HTR-8/SVneo (cell line): Measurements from ENCODE around the gene CUL4B.
"Not testable (repeated sequence)": the region's sequence is repeated elsewhere in the genome, so short reads cannot be mapped to it uniquely, and the experiment has no call there.

Source experiments
- DNase-seq: peaks from one replicate; pipeline ENCODE4 v3.0.0; 2011; ENCODE audit warnings: low spot score, mixed read lengths; ENCODE audit not compliant: insufficient read length
- FAIRE-seq: peaks from 2 replicates; lab custom pipeline; 2011; peaks lifted over from hg19 to GRCh38; lab: Jason Lieb, UNC

The CUL4B gene

GRCh38 chrX:120534413-120535205, 26.2 kb downstream of the CUL4B start:
- DNase-seq (no peak), FAIRE-seq (no peak)

GRCh38 chrX:120522820-120523219, 37.9 kb downstream of the CUL4B start:
- FAIRE-seq (no peak), DNase-seq (no peak)

DNA sequence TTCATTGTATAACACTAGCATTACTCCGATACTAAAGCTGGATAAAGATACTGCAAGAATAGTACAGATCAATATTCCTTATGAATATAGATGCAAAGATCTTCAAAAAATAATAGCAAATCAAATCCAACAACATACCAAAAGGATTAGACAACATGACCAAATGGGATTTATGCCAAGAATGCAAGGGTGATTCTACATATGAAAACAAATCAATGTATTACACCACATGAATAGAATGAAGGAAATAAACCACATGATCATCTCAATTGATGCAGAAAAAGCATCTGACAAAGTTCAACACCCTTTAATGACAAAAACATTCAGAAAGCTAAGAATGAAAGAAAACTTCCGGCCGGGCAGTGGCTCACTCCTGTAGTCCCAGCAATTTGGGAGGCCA, 42.8 kb downstream of the CUL4B start:
- DNase-seq (no peak), FAIRE-seq (no peak)

GRCh38 chrX:120514236-120514635, 46.5 kb downstream of the CUL4B start:
- FAIRE-seq (no peak), DNase-seq (peak; percentile 1)

DNA sequence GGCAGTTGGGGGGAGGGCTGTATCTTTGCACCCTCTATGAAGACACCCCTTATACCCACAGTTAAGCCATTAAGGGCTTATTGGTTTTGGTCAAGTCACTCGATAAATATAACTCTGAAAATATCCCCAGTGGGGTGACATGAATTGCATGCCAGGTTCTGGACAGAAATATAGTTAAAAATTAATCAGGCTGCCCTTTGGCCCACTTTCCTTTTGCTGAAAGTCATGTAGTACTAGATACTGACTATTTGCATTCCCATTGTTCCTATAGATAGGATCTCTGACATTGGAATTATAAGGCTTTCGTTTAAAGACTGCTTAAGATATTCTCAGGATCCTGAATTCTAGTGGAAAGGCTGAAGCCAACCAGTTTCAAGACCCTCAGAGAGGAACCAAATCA, 48.1 kb downstream of the CUL4B start:
- DNase-seq, result no peak
- FAIRE-seq, result no peak

- FAIRE-seq (no peak), DNase-seq (no peak)
These were observed 48.5 kb downstream of the CUL4B start for GRCh38 chrX:120512222-120512621.

GRCh38 chrX:120504569-120504968, 56.2 kb downstream of the CUL4B start:
- DNase-seq (no peak), FAIRE-seq (no peak)

DNA sequence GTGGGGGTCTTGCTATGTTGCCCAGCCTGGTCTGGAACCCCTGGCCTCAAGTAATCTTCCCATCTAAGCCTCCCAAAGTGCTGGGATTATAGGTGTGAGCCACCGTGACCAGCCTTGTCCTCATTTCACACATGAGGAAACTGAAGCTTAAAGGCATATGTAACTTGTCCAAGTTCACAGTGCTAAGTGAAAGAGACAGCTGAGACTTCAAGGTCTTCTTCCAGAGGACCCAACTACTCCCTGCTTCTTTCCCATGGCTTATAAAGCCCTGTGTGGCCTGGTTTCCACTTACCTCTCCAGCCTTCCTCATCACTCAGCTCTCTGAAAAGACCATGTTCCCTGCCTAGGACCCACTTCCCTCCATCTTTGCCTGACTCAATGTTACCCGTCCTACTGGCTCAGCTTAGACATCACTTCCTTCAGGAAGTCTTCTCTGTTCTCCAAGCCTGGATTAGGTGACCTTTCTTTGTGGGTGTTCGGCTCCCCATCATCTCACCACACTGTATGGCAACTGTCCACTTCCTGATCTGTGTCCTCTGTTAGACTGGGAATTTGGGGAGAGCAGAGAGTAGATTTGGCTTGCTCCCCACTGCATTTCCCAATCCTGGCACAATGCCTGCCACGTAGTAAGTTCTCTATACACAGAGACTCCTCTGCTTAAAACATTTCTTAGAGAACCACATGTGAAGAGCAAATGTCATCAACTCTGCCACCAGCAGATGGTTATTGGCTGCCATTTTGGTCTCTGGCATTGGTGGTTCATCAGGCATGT, 61.3 kb downstream of the CUL4B start:
- DNase-seq, result no peak
- no peak for FAIRE-seq

- FAIRE-seq, DNase-seq: not testable (repeated sequence)
These were observed 70.6 kb downstream of the CUL4B start for GRCh38 chrX:120490119-120490518.

GRCh38 chrX:120486786-120487185, 74.0 kb downstream of the CUL4B start:
- FAIRE-seq (no peak), DNase-seq (no peak)

- peak; percentile 22 for DNase-seq
- FAIRE-seq, result no peak
These were observed 74.9 kb downstream of the CUL4B start for GRCh38 chrX:120485638-120486520.

GRCh38 chrX:120485315-120485637, 75.5 kb downstream of the CUL4B start:
- no peak for FAIRE-seq
- DNase-seq, result no peak

GRCh38 chrX:120477453-120477852, 83.3 kb downstream of the CUL4B start:
- FAIRE-seq (no peak), DNase-seq (no peak)

GRCh38 chrX:120476714-120477113, 84.0 kb downstream of the CUL4B start:
- FAIRE-seq (no peak), DNase-seq (no peak)

- DNase-seq, FAIRE-seq: not testable (repeated sequence)
These were observed 85.3 kb downstream of the CUL4B start for GRCh38 chrX:120475447-120475846.
